Parathyroid adenoma (tissue), 2 donors: Measurements from ENCODE around the gene TTC13.

Experiments used
- H2AFZ ChIP-seq: fragments of 300-600 bp; sonication (generic); one replicate; pipeline ENCODE4 v1.7.0; 2017; ENCODE audit warnings: antibody characterized with exemption, mild to moderate bottlenecking
- H3K27ac ChIP-seq: fragments of 300-600 bp; sonication (generic); one replicate; pipeline ENCODE4 v1.7.0; 2017
- H3K27me3 ChIP-seq: fragments of 300-600 bp; sonication (generic); one replicate; pipeline ENCODE4 v1.7.0; 2017; ENCODE audit warnings: low read length; ENCODE audit not compliant: control insufficient read depth, insufficient read depth
- H3K36me3 ChIP-seq: fragments of 300-600 bp; sonication (generic); one replicate; pipeline ENCODE4 v1.7.0; 2017; ENCODE audit warnings: low read length; ENCODE audit not compliant: control insufficient read depth, insufficient read depth
- H3K4me1 ChIP-seq: fragments of 300-600 bp; sonication (generic); one replicate; pipeline ENCODE4 v1.7.0; 2017; ENCODE audit warnings: control low read depth
- H3K4me2 ChIP-seq: fragments of 300-600 bp; sonication (generic); one replicate; pipeline ENCODE4 v1.7.0; 2017; ENCODE audit warnings: low read length
- H3K4me3 ChIP-seq: fragments of 300-600 bp; sonication (generic); one replicate; pipeline ENCODE4 v1.7.0; 2017; ENCODE audit warnings: low read depth, low read length
- H3K79me2 ChIP-seq: fragments of 300-600 bp; sonication (generic); one replicate; pipeline ENCODE4 v1.7.0; 2017; ENCODE audit warnings: control low read depth
- H3K9ac ChIP-seq: fragments of 300-600 bp; sonication (generic); one replicate; pipeline ENCODE4 v1.7.0; 2017; ENCODE audit warnings: mild to moderate bottlenecking
- H3K9me3 ChIP-seq: fragments of 300-600 bp; sonication (generic); one replicate; pipeline ENCODE4 v1.7.0; 2017; ENCODE audit warnings: low read length; ENCODE audit not compliant: control insufficient read depth
- TF ChIP-seq, protein P1 (sequence below): fragments of 300-600 bp; sonication (generic); IDR thresholded peaks from one replicate; pipeline ENCODE4 v1.7.0; 2017; ENCODE audit warnings: antibody characterized with exemption, mild to moderate bottlenecking
- donor health status: primary hyperparathyroidism.

Gene TTC13

DNA sequence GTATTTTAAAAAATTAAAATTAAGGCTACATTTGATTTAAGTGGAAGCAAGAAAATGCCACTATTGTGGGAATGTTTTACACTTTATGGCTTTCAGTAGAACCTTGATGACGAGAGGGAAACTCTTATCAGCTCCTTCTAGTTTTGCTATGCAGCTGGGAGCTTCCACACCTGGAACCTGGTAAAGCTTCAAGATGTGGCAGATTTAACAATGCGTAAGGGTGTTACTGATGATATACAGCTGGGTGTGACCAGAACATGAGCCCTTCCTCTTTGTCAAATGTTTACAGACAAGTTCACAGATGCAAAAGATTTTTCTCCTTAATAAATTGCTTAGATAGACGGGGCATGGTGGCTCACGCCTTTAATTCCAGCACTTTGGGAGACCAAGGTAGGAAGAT, 20.3 kb downstream of the TTC13 start:
- no peak overlapping the region for H2AFZ ChIP-seq
- no peak overlapping the region for H3K9ac ChIP-seq
- no peak overlapping the region for H3K4me2 ChIP-seq
- no peaks in the 10 kb centered on the region for H3K27me3 ChIP-seq
- no peak overlapping the region for H3K4me3 ChIP-seq
- no peaks in the 10 kb centered on the region for H3K4me1 ChIP-seq
- no peaks in the 10 kb centered on the region for H3K9me3 ChIP-seq
- H3K36me3 ChIP-seq: no peaks in the 10 kb centered on the region
- H3K79me2 ChIP-seq: no peaks in the 10 kb centered on the region
- TF ChIP-seq, protein P1, sequence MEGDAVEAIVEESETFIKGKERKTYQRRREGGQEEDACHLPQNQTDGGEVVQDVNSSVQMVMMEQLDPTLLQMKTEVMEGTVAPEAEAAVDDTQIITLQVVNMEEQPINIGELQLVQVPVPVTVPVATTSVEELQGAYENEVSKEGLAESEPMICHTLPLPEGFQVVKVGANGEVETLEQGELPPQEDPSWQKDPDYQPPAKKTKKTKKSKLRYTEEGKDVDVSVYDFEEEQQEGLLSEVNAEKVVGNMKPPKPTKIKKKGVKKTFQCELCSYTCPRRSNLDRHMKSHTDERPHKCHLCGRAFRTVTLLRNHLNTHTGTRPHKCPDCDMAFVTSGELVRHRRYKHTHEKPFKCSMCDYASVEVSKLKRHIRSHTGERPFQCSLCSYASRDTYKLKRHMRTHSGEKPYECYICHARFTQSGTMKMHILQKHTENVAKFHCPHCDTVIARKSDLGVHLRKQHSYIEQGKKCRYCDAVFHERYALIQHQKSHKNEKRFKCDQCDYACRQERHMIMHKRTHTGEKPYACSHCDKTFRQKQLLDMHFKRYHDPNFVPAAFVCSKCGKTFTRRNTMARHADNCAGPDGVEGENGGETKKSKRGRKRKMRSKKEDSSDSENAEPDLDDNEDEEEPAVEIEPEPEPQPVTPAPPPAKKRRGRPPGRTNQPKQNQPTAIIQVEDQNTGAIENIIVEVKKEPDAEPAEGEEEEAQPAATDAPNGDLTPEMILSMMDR: no peak
- H3K27ac ChIP-seq: no peak overlapping the region

DNA sequence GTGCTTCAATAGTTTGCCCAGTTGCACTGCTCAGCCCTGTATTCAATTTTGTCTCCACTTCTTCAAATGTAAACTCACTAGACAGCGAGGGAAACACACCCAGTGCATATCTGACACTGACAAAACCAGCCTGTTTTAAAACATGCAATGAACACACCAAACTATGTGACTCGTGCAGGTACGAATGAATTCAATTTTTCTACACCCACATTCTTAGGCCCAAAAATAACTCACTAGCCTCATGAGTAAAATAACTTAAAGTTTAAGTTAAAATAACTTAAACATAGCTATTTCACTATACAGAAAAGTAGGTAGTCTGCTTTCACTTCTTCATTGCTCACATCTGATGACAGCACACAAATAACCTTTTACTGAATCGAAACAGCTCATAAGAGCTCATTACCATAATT, 21.1 kb downstream of the TTC13 start:
- Histone ChIP-seq H3K4me1 (no peaks in the 10 kb centered on the region), H3K4me2 (no peak overlapping the region), H3K9ac (no peak overlapping the region), H3K27ac (no peak overlapping the region), H2AFZ (no peak overlapping the region), H3K9me3 (no peaks in the 10 kb centered on the region), H3K4me3 (no peak overlapping the region), H3K27me3 (no peaks in the 10 kb centered on the region), H3K79me2 (no peaks in the 10 kb centered on the region), H3K36me3 (no peaks in the 10 kb centered on the region)
- TF ChIP-seq, protein P1: no peak

DNA sequence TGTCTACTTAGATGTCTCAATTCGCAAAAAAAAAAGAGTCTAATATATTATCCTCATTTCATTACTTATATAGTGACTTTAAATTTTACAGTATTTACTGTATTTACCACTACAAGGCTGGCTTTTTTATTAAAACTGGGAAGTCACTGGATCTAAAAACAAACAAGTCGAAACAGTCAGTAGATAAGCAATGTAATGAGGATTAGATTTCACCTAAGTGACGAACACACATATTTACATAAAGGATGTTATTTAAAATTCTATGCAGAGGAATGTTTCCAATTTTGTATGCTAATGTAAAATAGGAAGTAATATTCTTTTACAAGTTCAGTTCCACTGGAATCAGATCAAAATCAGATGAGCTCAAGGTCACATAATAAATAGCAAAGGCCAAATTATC, 28.3 kb downstream of the TTC13 start:
- Histone ChIP-seq H3K27ac (no peak overlapping the region), H3K9ac (no peak overlapping the region), H3K4me2 (no peak overlapping the region), H3K9me3 (no peaks in the 10 kb centered on the region), H3K36me3 (no peaks in the 10 kb centered on the region), H3K4me3 (no peak overlapping the region), H3K27me3 (no peaks in the 10 kb centered on the region), H3K79me2 (no peaks in the 10 kb centered on the region), H2AFZ (no peak overlapping the region), H3K4me1 (no peaks in the 10 kb centered on the region)
- TF ChIP-seq, protein P1: no peak

DNA sequence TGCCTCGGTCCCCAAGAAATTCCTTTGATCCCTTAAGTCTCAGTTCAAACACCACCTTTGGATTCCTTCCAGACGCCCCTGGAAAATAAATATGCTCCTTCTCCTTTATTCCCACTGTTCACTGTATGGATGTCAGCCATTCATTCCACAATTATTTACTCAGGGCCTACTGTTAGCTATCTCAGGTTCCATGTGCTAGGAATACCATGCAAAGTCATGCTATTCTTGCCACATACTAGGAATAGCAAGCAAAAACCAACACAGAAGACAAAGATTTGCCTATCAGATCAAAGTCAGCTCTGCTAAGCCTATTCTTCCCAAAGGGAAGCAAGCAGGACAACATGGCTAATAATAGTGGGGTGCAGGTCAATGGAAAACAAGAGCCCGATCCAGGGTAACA, 29.8 kb downstream of the TTC13 start:
- H3K9me3 ChIP-seq: no peaks in the 10 kb centered on the region
- no peak overlapping the region for H2AFZ ChIP-seq
- no peaks in the 10 kb centered on the region for H3K79me2 ChIP-seq
- H3K4me1 ChIP-seq: no peaks in the 10 kb centered on the region
- H3K4me2 ChIP-seq: no peak overlapping the region
- no peak overlapping the region for H3K27ac ChIP-seq
- TF ChIP-seq, protein P1: no peak
- H3K9ac ChIP-seq: no peak overlapping the region
- no peak overlapping the region for H3K4me3 ChIP-seq
- no peaks in the 10 kb centered on the region for H3K36me3 ChIP-seq
- no peaks in the 10 kb centered on the region for H3K27me3 ChIP-seq

DNA sequence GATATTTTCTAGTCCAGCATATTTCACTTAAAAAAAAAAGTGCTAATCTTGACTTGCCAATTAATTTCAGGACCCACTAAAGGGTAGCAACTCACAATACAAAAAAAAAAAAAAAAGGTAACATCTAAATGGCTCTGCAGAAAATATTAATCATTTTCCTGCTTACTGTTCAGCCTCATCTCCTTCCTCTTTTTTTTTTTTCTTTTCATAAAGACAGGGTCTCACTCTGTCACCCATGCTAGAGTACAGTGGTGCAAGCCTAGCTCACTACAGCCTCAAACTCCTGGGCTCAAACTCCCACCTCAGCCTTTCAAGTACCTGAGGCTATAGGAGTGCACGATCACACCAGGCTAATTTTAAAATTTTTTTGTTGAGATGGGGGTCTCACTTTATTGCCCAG, 30.4 kb downstream of the TTC13 start:
- Histone ChIP-seq H3K4me1 (no peaks in the 10 kb centered on the region), H3K27ac (no peak overlapping the region), H3K9ac (no peak overlapping the region), H2AFZ (no peak overlapping the region), H3K4me3 (no peak overlapping the region), H3K36me3 (no peaks in the 10 kb centered on the region), H3K27me3 (no peaks in the 10 kb centered on the region), H3K4me2 (no peak overlapping the region), H3K79me2 (no peaks in the 10 kb centered on the region), H3K9me3 (no peaks in the 10 kb centered on the region)
- TF ChIP-seq, protein P1: no peak
